IMR-90 (cell line): Measurements from ENCODE around the gene CLK4. TPM values are rescaled to one million over a fixed set of nuclear protein-coding genes. Genes with fewer than 3 reads are reported as not detected.
A peak's percentile ranks its signal among the peaks of the same experiment; 100 is the strongest.

Experiments used
- ATAC-seq: fragments of 200-7000 bp; cut with Tn5 transposase; 2 replicates; pipeline ENCODE4 v1.9.1; 2020; ENCODE audit warnings: low read depth, mild to moderate bottlenecking, moderate library complexity
- BruUV-seq: library from RNA; stranded (reverse); fragments of 400-500 nt; replicated peaks from 2 replicates; lab custom pipeline; 2021; lab: Mats Ljungman, UMichigan
- CTCF ChIA-PET: fragments of 300-600 bp; formaldehyde crosslinking; extraction: SDS; loops from one replicate; lab custom pipeline; 2021; ENCODE audit warnings: antibody characterized with exemption; lab: Yijun Ruan, JAX
- POLR2A ChIA-PET: fragments of 300-600 bp; sonication (Branson Sonifier 250); formaldehyde crosslinking; loops from one replicate; lab custom pipeline; 2022; ENCODE audit warnings: antibody characterized with exemption; ENCODE audit not compliant: unreplicated experiment; lab: Charles Lee
- DNase-seq: peaks from one replicate; pipeline ENCODE4 v3.0.0; 2013
- H2AFZ ChIP-seq: replicated peaks from 2 replicates; pipeline ENCODE3; 2013; ENCODE audit warnings: low read length, mild to moderate bottlenecking; ENCODE audit not compliant: poor library complexity
- H2AK5ac ChIP-seq: 2 replicates; pipeline ENCODE4 v1.6.1; 2013; ENCODE audit warnings: low read depth, low read length, inconsistent platforms
- H2AK9ac ChIP-seq: replicated peaks from 2 replicates; pipeline ENCODE3; 2013; ENCODE audit warnings: mild to moderate bottlenecking, low read depth, low read length, moderate library complexity; ENCODE audit not compliant: poor library complexity
- H2BK120ac ChIP-seq: 2 replicates; pipeline ENCODE4 v1.6.1; 2013; ENCODE audit warnings: low read depth, low read length, inconsistent platforms
- H2BK15ac ChIP-seq: 3 replicates; pipeline ENCODE4 v1.6.1; 2013; ENCODE audit warnings: low read depth, low read length, inconsistent platforms
- H2BK20ac ChIP-seq: 2 replicates; pipeline ENCODE4 v1.6.1; 2013; ENCODE audit warnings: low read depth, mild to moderate bottlenecking, inconsistent platforms, low read length, moderate library complexity
- H2BK5ac ChIP-seq: 2 replicates; pipeline ENCODE4 v1.6.1; 2013; ENCODE audit warnings: mild to moderate bottlenecking, low read depth, low read length, inconsistent platforms; ENCODE audit not compliant: poor library complexity, severe bottlenecking
- H3K14ac ChIP-seq: replicated peaks from 2 replicates; pipeline ENCODE4 v1.6.1; 2013; ENCODE audit warnings: low read depth, low read length, inconsistent platforms
- H3K18ac ChIP-seq: 2 replicates; pipeline ENCODE4 v1.6.1; 2013; ENCODE audit warnings: low read depth, low read length, control low read depth
- H3K23ac ChIP-seq: 2 replicates; pipeline ENCODE4 v1.6.1; 2013; ENCODE audit warnings: low read depth, low read length, inconsistent platforms
- H3K27ac ChIP-seq: 2 replicates; pipeline ENCODE4 v1.5.1; 2013; ENCODE audit warnings: mild to moderate bottlenecking, control low read depth, low read length; ENCODE audit not compliant: insufficient read depth
- H3K27me3 ChIP-seq: 2 replicates; pipeline ENCODE4 v1.6.1; 2013; ENCODE audit warnings: low read length; ENCODE audit not compliant: control insufficient read depth, insufficient read depth
- H3K36me3 ChIP-seq: 2 replicates; pipeline ENCODE4 v1.6.1; 2013; ENCODE audit warnings: low read length, mixed read lengths; ENCODE audit not compliant: control insufficient read depth, insufficient read depth
- H3K4ac ChIP-seq: 2 replicates; pipeline ENCODE4 v1.6.1; 2013; ENCODE audit warnings: low read depth, low read length, inconsistent platforms
- H3K4me1 ChIP-seq: 2 replicates; pipeline ENCODE4 v1.6.1; 2013; ENCODE audit warnings: low read length, mixed read lengths; ENCODE audit not compliant: control insufficient read depth, insufficient read depth
- H3K4me2 ChIP-seq: 2 replicates; pipeline ENCODE4 v1.6.1; 2013; ENCODE audit warnings: low read depth, mild to moderate bottlenecking, control low read depth, low read length, moderate library complexity
- H3K4me3 ChIP-seq: 2 replicates; pipeline ENCODE4 v1.5.1; 2013; ENCODE audit warnings: low read depth, mild to moderate bottlenecking, control low read depth, low read length, moderate library complexity; ENCODE audit not compliant: insufficient read depth
- H3K56ac ChIP-seq: 2 replicates; pipeline ENCODE4 v1.6.1; 2013; ENCODE audit warnings: low read length, inconsistent platforms; ENCODE audit not compliant: insufficient read depth; ENCODE audit errors: extremely low read depth
- H3K79me1 ChIP-seq, 2 experiments: 2 replicates each; pipeline ENCODE4 v1.6.1; 2013; ENCODE audit warnings: low read length in 2 of 2, inconsistent platforms in 1 of 2, low read depth in 1 of 2
- H3K9ac ChIP-seq: 2 replicates; pipeline ENCODE4 v1.6.1; 2013; ENCODE audit warnings: low read depth, low read length, control low read depth
- H3K9me1 ChIP-seq: 2 replicates; pipeline ENCODE4 v1.6.1; 2013; ENCODE audit warnings: low read length, inconsistent platforms; ENCODE audit not compliant: insufficient read depth
- H3K9me3 ChIP-seq: 2 replicates; pipeline ENCODE4 v1.6.1; 2013; ENCODE audit warnings: low read length; ENCODE audit not compliant: control insufficient read depth, insufficient read depth
- H4K20me1 ChIP-seq: 2 replicates; pipeline ENCODE4 v1.6.1; 2013; ENCODE audit warnings: low read length, inconsistent platforms; ENCODE audit not compliant: insufficient read depth
- H4K5ac ChIP-seq: 2 replicates; pipeline ENCODE4 v1.6.1; 2013; ENCODE audit warnings: mild to moderate bottlenecking, low read depth, low read length, control low read depth
- H4K8ac ChIP-seq, 2 experiments: 2 replicates each; pipeline ENCODE4 v1.6.1; 2013; ENCODE audit warnings: low read depth in 2 of 2, low read length in 2 of 2, control low read depth in 1 of 2, inconsistent platforms in 1 of 2
- H4K91ac ChIP-seq: 2 replicates; pipeline ENCODE4 v1.6.1; 2013; ENCODE audit warnings: low read depth, low read length, inconsistent platforms; ENCODE audit not compliant: insufficient read depth
- CEBPB ChIP-seq: IDR thresholded peaks from 2 replicates; pipeline ENCODE4 v1.6.1; 2012; ENCODE audit warnings: low read depth, low read length, improper control_type of control experiment
- MAFK ChIP-seq: IDR thresholded peaks from 2 replicates; pipeline ENCODE4 v1.6.1; 2012; ENCODE audit warnings: low read depth, low read length, improper control_type of control experiment
- WGBS, 2 experiments: methylation state at CpG; one replicate each; pipeline versions ENCODE4 v1.1.5 to v1.1.7; 2013; ENCODE audit warnings: missing lambda C conversion rate in 2 of 2; ENCODE audit not compliant: insufficient read length in 1 of 2; ENCODE audit errors: extremely low coverage in 2 of 2; 5-methylcytosine and 5-hydroxymethylcytosine counted together
- dilution Hi-C: fragments of 300-500 bp; cut with HindIII; formaldehyde crosslinking; loops from one replicate; pipeline ENCODE4 v1.14.3; 2018; ENCODE audit warnings: low sequenced_read_pairs; ENCODE audit not compliant: unreplicated experiment
- in situ Hi-C: fragments of 300-500 bp; cut with MboI; formaldehyde crosslinking; loops from 3 replicates; pipeline ENCODE4 v1.14.3; 2019; ENCODE audit warnings: low sequenced_read_pairs, inconsistent platforms, mixed read lengths
- intact Hi-C: fragments of 100-400 bp; cut with micrococcal nuclease; formaldehyde crosslinking; loops from 2 replicates; pipeline ENCODE4 v1.10.0; 2022
- polyA plus RNA-seq, 3 experiments: library from polyadenylated mRNA; depleted of rRNA; stranded (reverse); fragments of >200 nt; gene quantifications; 2 replicates each; pipeline ENCODE4 v1.2.3, GENCODE V29; 2012; ENCODE audit warnings: low replicate concordance in 1 of 3
- total RNA-seq: library from RNA; depleted of rRNA; stranded (reverse); fragments of >200 nt; gene quantifications from 2 replicates; pipeline ENCODE4 v1.2.3, GENCODE V29; 2012

Gene CLK4
- total and polyA plus RNA-seq, 2 of the 4 experiments (the other 2 are of a cell fraction): 8.2 to 11.9 TPM

DNA sequence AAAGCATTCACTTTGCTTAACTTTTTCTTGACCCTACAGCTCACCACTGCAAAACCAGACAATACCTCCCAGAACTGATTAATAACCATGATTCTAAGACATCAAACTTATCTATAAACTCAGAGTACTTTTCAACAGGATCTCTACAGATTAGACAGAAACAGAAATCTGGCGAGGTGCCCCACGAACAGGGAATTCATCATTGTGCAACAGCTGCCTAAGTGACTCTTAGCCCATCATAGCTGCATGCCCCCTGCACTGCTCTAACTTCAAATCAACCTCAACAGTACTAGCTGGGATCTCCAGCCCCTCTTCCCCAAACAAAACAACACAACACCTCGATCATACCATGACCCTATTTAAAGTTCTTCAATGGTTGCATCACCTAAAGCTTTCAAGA lies 20.6 kb downstream of the CLK4 start:
- peaks cover 2% of the 10 kb centered on the region; the same call in 1 of the 2 replicates for H3K4me1 ChIP-seq
- no peak overlapping the region for H4K8ac ChIP-seq
- no peaks in the 10 kb centered on the region for H3K9me3 ChIP-seq
- 100% methylated on average over 2 of the region's 3 CpGs; no CpG with 5 or more reads in 1 of the 2 experiments for WGBS, 2 experiments
- H3K14ac ChIP-seq: no peak overlapping the region
- intact Hi-C loops: loop anchor here (5.0 kb wide), 1 partner anchor 1626 kb away; no protein-coding TSS in a partner anchor
- H4K20me1 ChIP-seq: no peaks in the 10 kb centered on the region
- no peak overlapping the region for H2BK5ac ChIP-seq
- no peak overlapping the region for H4K91ac ChIP-seq
- H3K4ac ChIP-seq: no peak overlapping the region
- H3K79me1 ChIP-seq: peaks cover 4 to 7% of the 10 kb centered on the region in 2 experiments; a peak in 2 of 4 replicates
- no peak overlapping the region for H3K4me2 ChIP-seq
- no peak overlapping the region for H2BK20ac ChIP-seq
- in situ Hi-C loops: no loop called here
- CTCF ChIA-PET: no interaction called here
- H2AFZ ChIP-seq: no peak overlapping the region
- no peaks in the 10 kb centered on the region for H3K27me3 ChIP-seq
- H4K5ac ChIP-seq: no peak overlapping the region
- no peak overlapping the region for H3K23ac ChIP-seq
- no TSS peak for BruUV-seq
- no peak overlapping the region for H2AK9ac ChIP-seq
- dilution Hi-C loops: no loop called here
- H3K9me1 ChIP-seq: no peaks in the 10 kb centered on the region
- no peak overlapping the region for H2AK5ac ChIP-seq
- POLR2A ChIA-PET: no interaction called here
- no peak overlapping the region for H2BK120ac ChIP-seq
- no peak; the same call in 1 of the 2 replicates for ATAC-seq
- no peak for TF ChIP-seq MAFK
- TF ChIP-seq CEBPB: 0 out of 2 replicates have a peak, but pooled peaks have one; percentile 27
- no peak overlapping the region for H2BK15ac ChIP-seq
- no peak overlapping the region for H3K18ac ChIP-seq
- H3K36me3 ChIP-seq: peaks cover 31% of the 10 kb centered on the region
- no peak overlapping the region for H3K4me3 ChIP-seq
- H3K56ac ChIP-seq: no peak overlapping the region
- no peak overlapping the region for H3K9ac ChIP-seq
- no peak for DNase-seq
- no peak overlapping the region for H3K27ac ChIP-seq
